Esophagus mucosa (tissue), 1 donor: ENCODE measurements around the gene LGALS14. TPM values are rescaled to one million over a fixed set of nuclear protein-coding genes. Genes with fewer than 3 reads are reported as not detected.
"Not testable (repeated sequence)": the region's sequence is repeated elsewhere in the genome, so short reads cannot be mapped to it uniquely, and the experiment has no call there.

Experiments
- ATAC-seq: fragments of 200-7000 bp; cut with Tn5 transposase; one replicate; pipeline ENCODE4 v1.9.1; 2020
- total RNA-seq: library from RNA; stranded (reverse); gene quantifications from one replicate; pipeline ENCODE4 v1.2.4, GENCODE V29; 2023
- donor health status: DM: yes; HTN: yes; CAD: no.

Gene LGALS14
- total RNA-seq: not detected

DNA sequence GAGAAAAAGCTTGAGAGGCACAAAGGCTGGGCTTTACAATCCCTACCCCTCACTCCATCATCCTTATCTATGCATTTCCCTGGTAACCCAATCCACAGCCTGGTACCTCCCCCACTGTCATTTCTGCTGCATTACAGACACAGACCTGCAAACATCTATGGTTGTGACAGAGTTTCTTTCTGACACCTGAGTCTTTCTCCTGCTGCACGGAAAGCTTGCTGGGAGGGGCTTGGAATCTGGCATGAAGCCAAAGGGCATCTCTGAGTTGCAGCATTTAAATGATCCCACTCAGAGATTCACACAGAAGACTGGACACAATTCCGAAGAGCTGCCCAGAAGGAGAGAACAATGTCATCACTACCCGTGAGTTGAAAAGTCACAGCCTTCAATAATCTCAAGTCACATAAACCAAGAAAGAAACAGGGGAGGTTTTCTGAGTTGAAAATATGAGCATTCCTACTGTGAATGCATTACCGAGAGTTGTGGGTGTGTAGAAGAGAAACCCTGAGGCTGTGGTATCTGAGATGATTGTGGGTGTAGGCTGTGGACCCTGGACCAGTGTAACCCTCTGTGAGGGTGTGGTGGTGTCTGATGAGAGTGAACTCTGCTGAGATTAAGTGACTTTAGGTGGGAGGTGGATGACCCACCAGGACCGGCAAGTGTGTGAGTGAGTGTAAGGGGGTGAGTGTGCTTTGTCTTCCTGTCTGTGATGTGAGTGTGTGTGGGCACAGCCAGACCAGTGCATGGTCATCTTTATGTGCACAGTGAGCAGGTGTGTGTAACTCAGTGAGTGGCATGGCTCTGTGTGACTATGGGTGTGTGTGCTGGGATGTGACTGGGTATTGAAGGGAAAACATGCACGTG lies at the start of gene LGALS14:
TSS of gene LGALS14 (plus strand) at position 301 of the 864 bp plus-strand sequence. CDS start at position 349, 48 bp downstream.
- no peak for ATAC-seq

- no peak for ATAC-seq
Observed at GRCh38 chr19:39655613-39656012, 48.7 kb upstream of the LGALS14 start, which contains the start of gene LGALS16. Gene LGALS16 (plus strand): TSS chr19:39655913. CDS start chr19:39655962, 49 bp downstream.

DNA sequence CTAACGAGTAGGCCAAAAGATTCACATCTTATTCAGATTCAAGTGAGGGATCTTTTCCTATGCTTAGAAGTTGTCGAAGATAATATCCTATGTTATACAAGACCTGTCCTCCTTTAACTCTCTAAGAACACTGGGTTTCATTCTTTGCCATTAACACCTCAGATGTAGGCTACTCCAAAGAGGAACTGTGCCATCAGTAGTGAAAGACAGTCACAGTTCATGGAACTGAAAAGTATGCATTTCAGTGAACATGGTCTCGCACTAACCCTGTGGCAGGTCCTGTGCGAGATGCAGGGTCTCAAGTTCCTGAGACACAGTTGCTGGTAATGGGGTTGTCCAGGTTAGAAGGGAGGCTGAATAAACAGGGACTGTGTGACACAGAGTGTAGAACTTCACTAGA lies 44.5 kb upstream of the LGALS14 start:
- no peak for ATAC-seq

GRCh38 chr19:39660661-39661060 lies 43.6 kb upstream of the LGALS14 start:
- no peak for ATAC-seq

- no peak for ATAC-seq
Observed at GRCh38 chr19:39661565-39661964, 42.7 kb upstream of the LGALS14 start.

DNA sequence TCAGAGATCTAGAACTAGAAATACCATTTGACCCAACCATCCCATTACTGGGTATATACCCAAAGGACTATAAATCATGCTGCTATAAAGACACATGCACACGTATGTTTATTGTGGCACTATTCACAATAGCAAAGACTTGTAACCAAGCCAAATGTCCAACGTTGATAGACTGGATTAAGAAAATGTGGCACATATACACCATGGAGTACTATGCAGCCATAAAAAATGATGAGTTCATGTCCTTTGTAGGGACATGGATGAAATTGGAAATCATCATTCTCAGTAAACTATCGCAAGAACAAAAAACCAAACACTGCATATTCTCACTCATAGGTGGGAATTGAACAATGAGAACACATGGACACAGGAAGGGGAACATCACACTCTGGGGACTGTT lies 34.4 kb upstream of the LGALS14 start:
- not testable (repeated sequence) for ATAC-seq

GRCh38 chr19:39670998-39671397 lies 33.3 kb upstream of the LGALS14 start:
- no peak for ATAC-seq

GRCh38 chr19:39671739-39672363 lies 32.4 kb upstream of the LGALS14 start:
- ATAC-seq: peak; percentile 66

GRCh38 chr19:39672473-39672872 lies 31.8 kb upstream of the LGALS14 start:
- no peak for ATAC-seq

DNA sequence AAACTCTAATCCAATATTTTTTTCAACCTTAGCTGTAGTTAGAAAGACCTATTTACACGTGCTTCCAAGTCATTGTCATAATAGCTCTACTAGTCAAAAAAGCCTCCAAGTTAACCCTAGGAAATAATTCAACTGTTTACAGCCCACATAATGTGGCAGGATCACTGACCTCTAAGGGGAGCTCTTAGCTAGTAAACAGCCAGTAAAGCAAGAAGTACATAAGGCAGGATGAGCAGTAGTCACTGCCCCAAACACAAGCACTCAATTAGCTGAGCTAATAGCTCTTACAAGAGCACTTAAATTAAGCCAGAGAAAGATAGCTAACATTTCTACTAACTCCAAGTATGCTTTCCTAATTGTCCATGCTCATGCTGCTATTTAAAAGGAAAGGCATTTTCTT lies 30.4 kb upstream of the LGALS14 start:
- ATAC-seq: not testable (repeated sequence)

- no peak for ATAC-seq
Observed at GRCh38 chr19:39676004-39676403, 28.3 kb upstream of the LGALS14 start.

- ATAC-seq: no peak
Observed at GRCh38 chr19:39677961-39678889, 26.1 kb upstream of the LGALS14 start.

GRCh38 chr19:39679056-39679790 lies 25.1 kb upstream of the LGALS14 start:
- ATAC-seq: no peak

DNA sequence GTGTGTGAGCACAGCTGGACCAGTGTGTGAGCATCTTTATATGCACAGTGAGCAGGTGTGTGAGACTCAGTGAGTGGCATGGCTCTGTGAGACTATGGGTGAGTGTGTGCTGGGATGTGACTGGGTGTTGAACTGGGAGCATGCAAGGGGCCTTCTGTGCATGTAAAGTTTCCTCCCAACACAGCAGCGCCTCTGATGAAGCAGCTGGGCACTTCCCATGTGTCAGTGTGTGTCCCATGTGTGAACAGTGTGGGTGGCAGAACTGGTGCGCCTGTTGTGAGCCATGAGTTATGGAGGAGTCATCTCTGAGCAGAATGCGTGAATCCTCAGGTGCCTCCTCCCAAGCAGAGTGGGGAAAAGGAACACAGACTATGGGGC lies 24.5 kb upstream of the LGALS14 start:
- ATAC-seq: no peak

GRCh38 chr19:39680593-39680992 lies 23.7 kb upstream of the LGALS14 start:
- ATAC-seq: no peak

GRCh38 chr19:39681416-39681815 lies 22.9 kb upstream of the LGALS14 start:
- ATAC-seq: no peak

GRCh38 chr19:39684267-39684666 lies 20.0 kb upstream of the LGALS14 start:
- ATAC-seq: no peak

DNA sequence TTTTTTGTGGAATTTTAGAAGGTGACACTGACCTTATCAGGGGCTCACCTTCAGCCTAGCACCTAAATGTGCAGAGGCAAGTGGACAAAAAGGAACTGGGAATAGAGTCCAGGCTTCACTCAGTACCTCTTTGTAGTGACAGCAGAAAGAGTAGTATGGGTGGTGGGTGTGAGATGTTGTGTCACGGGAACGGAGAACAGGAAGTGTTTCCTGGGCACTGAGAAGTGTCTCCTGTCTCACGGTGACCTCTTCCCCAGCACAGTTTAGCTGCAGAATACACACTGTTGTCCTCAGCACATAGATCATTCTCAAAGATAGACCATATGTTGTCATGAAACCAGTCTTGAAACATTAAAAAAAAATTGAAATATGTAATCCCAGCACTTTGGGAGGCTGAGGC lies 17.5 kb upstream of the LGALS14 start:
- no peak for ATAC-seq

DNA sequence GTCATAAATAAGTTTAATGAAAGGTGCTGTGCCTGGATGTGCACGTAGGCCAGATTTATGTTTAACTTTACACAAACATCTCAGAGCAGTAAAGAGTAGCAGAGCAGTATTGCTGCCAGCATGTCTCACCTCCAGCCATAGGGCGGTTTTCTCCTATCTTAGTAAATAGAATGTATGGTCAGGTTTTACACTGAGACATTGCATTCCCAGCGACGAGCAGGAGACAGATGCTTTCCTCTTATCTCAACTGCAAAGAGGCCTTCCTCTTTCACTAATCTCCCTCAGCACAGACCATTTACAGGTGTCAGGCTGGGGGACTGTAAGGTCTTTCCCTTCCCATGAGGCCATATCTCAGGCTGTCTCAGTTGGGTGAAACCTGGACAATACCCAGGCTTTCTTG lies 15.6 kb upstream of the LGALS14 start:
- not testable (repeated sequence) for ATAC-seq

- peak; percentile 23 for ATAC-seq
Observed at GRCh38 chr19:39692166-39692565, 12.1 kb upstream of the LGALS14 start.

DNA sequence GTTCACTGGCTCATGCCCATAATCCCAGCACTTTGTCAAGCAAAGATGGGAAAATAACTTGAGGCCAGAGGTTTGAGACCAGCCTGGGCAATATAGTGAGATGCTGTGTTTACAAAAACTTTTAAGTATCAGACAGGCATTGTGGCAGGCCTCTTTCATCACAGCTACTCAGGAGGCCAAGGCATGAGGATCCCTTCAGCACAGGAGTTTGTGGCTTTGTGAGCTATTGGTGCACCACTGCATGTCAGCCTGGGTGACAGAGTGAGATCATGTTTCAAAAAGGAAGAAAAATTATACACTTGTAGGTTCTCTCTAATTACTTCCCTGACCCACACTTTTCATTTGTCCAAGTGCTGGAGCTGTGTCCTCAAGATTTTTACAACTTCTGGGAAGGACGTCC lies 11.5 kb upstream of the LGALS14 start:
- no peak for ATAC-seq

- ATAC-seq: no peak
Observed at GRCh38 chr19:39695759-39696158, 8.5 kb upstream of the LGALS14 start.
